ENCODE measurements around the gene TMTC3. TPM values are rescaled to one million over a fixed set of nuclear protein-coding genes. Genes with fewer than 3 reads are reported as not detected.
A peak's percentile ranks its signal among the peaks of the same experiment; 100 is the strongest.

Gene TMTC3
- total and polyA plus RNA-seq, 2 donors (not counting 3 experiments of a cell fraction or from before 2014, with no cell fraction given), result 7.8 to 36.5 TPM

DNA sequence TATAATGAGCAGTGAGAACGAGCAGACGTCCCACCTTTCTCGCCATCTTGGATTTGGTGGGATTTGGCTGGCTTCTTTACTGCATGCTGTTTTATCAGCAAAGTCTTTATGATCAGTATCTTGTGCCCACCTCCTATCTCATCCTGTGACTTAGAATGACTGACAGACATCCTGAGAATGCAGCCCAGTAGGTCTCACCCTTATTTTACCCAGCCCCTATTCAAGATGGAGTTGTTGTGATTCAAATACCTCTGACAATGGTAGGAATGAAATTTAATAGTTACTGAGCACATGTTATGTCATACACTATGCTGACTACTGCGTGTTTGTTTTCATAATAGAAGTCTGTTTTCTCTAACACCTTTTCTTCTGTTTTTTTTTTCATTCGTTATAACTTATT, 1.9 kb downstream of the TMTC3 start:
- Histone ChIP-seq H3K27me3 (ENCODE audit: control insufficient read depth in 2 of 2, insufficient read depth in 2 of 2, low read length in 2 of 2) (no peaks in the 10 kb centered on the region), H3K27ac (ENCODE audit: insufficient read depth, low read depth, low read length) (no peak overlapping the region), H4K20me1 (replicated peaks; ENCODE audit: control insufficient read depth, extremely low read depth, insufficient read depth, low read length) (no peaks in the 10 kb centered on the region), H3K36me3 (ENCODE audit: control insufficient read depth in 2 of 2, extremely low read depth in 1 of 2, insufficient read depth in 2 of 2, low read length in 2 of 2) (no peaks in the 10 kb centered on the region), H3K4me2 (ENCODE audit: insufficient read depth, low read length) (no peak overlapping the region), H3K79me2 (ENCODE audit: control insufficient read depth, insufficient read depth, low read length) (peaks cover 31% of the 10 kb centered on the region), H3K4me3 (replicated peaks in 1 of 3; ENCODE audit: insufficient read depth in 1 of 3, low read depth in 1 of 3, low read length in 3 of 3) (no peak overlapping the region), H3K9ac (replicated peaks; ENCODE audit: extremely low read depth, insufficient read depth, low read length) (no peak overlapping the region), H2AFZ (ENCODE audit: low read depth, low read length) (no peak overlapping the region), H3K9me3 (replicated peaks; ENCODE audit: control insufficient read depth, insufficient read depth, low read length) (no peaks in the 10 kb centered on the region), H3K9me1 (replicated peaks; ENCODE audit: control insufficient read depth, extremely low read depth, insufficient read depth, low read length) (no peaks in the 10 kb centered on the region), H3K4me1 (ENCODE audit: control insufficient read depth, extremely low read depth, insufficient read depth, low read length) (peaks cover 15% of the 10 kb centered on the region)
- POLR2A ChIA-PET, result no interaction called here
- dilution Hi-C loops (cut with MboI; ENCODE audit: extremely low pct_ligation_motif_present, low sequenced_read_pairs) (no loop called here), intact Hi-C loops (cut with micrococcal nuclease) (loop anchor here (5.0 kb wide), 3 partner anchors 153 to 753 kb away; no protein-coding TSS in a partner anchor)
- DNase-seq (ENCODE audit: low read depth, low spot score), result no peak
- CTCF ChIA-PET, result no interaction called here
- TF ChIP-seq, protein P1, sequence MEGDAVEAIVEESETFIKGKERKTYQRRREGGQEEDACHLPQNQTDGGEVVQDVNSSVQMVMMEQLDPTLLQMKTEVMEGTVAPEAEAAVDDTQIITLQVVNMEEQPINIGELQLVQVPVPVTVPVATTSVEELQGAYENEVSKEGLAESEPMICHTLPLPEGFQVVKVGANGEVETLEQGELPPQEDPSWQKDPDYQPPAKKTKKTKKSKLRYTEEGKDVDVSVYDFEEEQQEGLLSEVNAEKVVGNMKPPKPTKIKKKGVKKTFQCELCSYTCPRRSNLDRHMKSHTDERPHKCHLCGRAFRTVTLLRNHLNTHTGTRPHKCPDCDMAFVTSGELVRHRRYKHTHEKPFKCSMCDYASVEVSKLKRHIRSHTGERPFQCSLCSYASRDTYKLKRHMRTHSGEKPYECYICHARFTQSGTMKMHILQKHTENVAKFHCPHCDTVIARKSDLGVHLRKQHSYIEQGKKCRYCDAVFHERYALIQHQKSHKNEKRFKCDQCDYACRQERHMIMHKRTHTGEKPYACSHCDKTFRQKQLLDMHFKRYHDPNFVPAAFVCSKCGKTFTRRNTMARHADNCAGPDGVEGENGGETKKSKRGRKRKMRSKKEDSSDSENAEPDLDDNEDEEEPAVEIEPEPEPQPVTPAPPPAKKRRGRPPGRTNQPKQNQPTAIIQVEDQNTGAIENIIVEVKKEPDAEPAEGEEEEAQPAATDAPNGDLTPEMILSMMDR (IDR thresholded peaks at IDR 0.05; ENCODE audit: extremely low read depth in 1 of 2, insufficient read depth in 1 of 2, low read depth in 1 of 2, low read length in 2 of 2), result no peak
- TF ChIP-seq POLR2AphosphoS5 (IDR thresholded peaks at IDR 0.05; ENCODE audit: insufficient read depth, low read depth, low read length), result no peak
- FAIRE-seq, result no peak
- BruUV-seq (replicated peaks), result no TSS peak

DNA sequence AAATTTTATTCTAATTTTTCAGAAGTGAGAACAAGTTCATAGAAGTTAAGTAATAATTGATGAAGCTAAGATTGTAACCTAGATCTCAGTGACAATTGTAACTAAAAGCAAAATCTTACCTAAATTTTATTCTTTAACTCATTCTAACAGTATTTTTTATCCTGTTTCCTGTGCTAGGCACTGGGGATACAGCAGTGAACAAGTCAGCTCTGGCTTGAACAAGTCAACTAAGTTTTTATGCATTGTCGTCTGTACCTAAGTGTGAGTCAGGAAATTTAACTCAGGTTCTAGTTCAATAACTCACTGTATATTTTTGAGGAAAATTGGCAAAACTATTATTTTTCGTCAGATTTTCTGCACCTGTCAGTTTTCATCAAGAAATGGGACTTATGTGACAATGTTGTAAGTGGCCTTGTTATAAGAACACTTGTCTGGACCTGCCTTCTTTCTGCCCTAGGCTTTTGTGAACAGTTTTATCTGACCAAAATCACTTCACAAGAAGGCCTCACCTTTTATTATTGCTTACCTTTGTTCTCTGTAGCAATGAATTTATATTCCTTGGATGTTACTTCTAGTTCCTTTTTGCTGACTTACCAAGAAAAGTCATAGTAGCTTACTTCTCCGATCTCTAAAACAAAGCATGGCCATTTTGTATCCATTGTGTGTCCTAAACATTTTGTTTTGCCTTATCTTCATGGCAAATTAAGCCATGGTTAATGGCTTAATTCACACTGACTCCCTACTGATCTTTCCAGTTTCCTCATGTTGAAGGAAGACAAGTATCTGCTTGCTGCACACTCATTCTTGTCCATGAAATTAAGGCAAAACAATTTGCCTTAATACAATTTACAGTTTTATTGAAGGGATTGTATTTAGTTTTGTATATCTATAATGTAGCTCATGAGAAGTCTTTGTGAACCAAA, 2.7 kb downstream of the TMTC3 start:
- Histone ChIP-seq H3K9me3 (replicated peaks; ENCODE audit: control insufficient read depth, insufficient read depth, low read length) (no peaks in the 10 kb centered on the region), H3K9ac (replicated peaks; ENCODE audit: extremely low read depth, insufficient read depth, low read length) (no peak overlapping the region), H3K27ac (ENCODE audit: insufficient read depth, low read depth, low read length) (no peak overlapping the region), H3K4me2 (ENCODE audit: insufficient read depth, low read length) (no peak overlapping the region), H4K20me1 (replicated peaks; ENCODE audit: control insufficient read depth, extremely low read depth, insufficient read depth, low read length) (no peaks in the 10 kb centered on the region), H3K4me1 (ENCODE audit: control insufficient read depth, extremely low read depth, insufficient read depth, low read length) (peaks cover 15% of the 10 kb centered on the region), H2AFZ (ENCODE audit: low read depth, low read length) (no peak overlapping the region), H3K27me3 (ENCODE audit: control insufficient read depth in 2 of 2, insufficient read depth in 2 of 2, low read length in 2 of 2) (no peaks in the 10 kb centered on the region), H3K36me3 (ENCODE audit: control insufficient read depth in 2 of 2, extremely low read depth in 1 of 2, insufficient read depth in 2 of 2, low read length in 2 of 2) (no peaks in the 10 kb centered on the region), H3K79me2 (ENCODE audit: control insufficient read depth, insufficient read depth, low read length) (peaks cover 31% of the 10 kb centered on the region), H3K9me1 (replicated peaks; ENCODE audit: control insufficient read depth, extremely low read depth, insufficient read depth, low read length) (no peaks in the 10 kb centered on the region), H3K4me3 (replicated peaks in 1 of 3; ENCODE audit: insufficient read depth in 1 of 3, low read depth in 1 of 3, low read length in 3 of 3) (no peak overlapping the region)
- intact Hi-C loops (cut with micrococcal nuclease) (loop anchor here (5.0 kb wide), 3 partner anchors 152 to 752 kb away; no protein-coding TSS in a partner anchor), dilution Hi-C loops (cut with MboI; ENCODE audit: extremely low pct_ligation_motif_present, low sequenced_read_pairs) (no loop called here)
- DNase-seq (ENCODE audit: low read depth, low spot score) (no peak), FAIRE-seq (no peak)
- TF ChIP-seq FOS (IDR thresholded peaks at IDR 0.05; ENCODE audit: borderline replicate concordance, insufficient read depth, low read length), result no peak
- no peak for TF ChIP-seq POLR2AphosphoS5 (IDR thresholded peaks at IDR 0.05; ENCODE audit: insufficient read depth, low read depth, low read length)
- ChIA-PET CTCF (no interaction called here), POLR2A (no interaction called here)
- TSS peak; percentile 0 for BruUV-seq (replicated peaks)

Measured in endothelial cell of umbilical vein (primary cell).